Neural cell (in vitro differentiated cells): ENCODE measurements around the gene AEN.

Experiments
- CTCF ChIP-seq: fragments of 450-650 bp; IDR thresholded peaks from 2 replicates; pipeline ENCODE4 v1.5.1; 2014; ENCODE audit warnings: antibody characterized with exemption, mild to moderate bottlenecking, moderate library complexity; ENCODE audit not compliant: poor library complexity, severe bottlenecking
- EP300 ChIP-seq: fragments of 450-650 bp; conservative IDR thresholded peaks from 2 replicates; pipeline ENCODE4 v1.6.1; 2014; ENCODE audit warnings: antibody characterized with exemption, mild to moderate bottlenecking, moderate library complexity; ENCODE audit not compliant: poor library complexity, severe bottlenecking
- EZH2 ChIP-seq: fragments of 200-600, 300-800 bp; shearing (Covaris generic), sonication (generic); IDR thresholded peaks from 2 replicates; pipeline ENCODE4 v1.6.1; 2014; ENCODE audit warnings: antibody characterized with exemption, low read length, borderline replicate concordance, mild to moderate bottlenecking; ENCODE audit not compliant: insufficient read depth, poor library complexity, severe bottlenecking
- MXI1 ChIP-seq: fragments of 450-650 bp; conservative IDR thresholded peaks from 2 replicates; pipeline ENCODE4 v1.6.1; 2014; ENCODE audit warnings: antibody characterized with exemption, mild to moderate bottlenecking; ENCODE audit not compliant: poor library complexity, severe bottlenecking
- POLR2AphosphoS5 ChIP-seq: IDR thresholded peaks from 2 replicates; pipeline ENCODE4 v1.6.1; 2012
- RAD21 ChIP-seq: fragments of 450-650 bp; conservative IDR thresholded peaks from 2 replicates; pipeline ENCODE4 v1.6.1; 2014; ENCODE audit warnings: antibody characterized with exemption, mild to moderate bottlenecking, moderate library complexity
- REST ChIP-seq: IDR thresholded peaks from 2 replicates; pipeline ENCODE4 v1.6.1; 2012; ENCODE audit warnings: borderline replicate concordance
- TAF1 ChIP-seq: IDR thresholded peaks from 2 replicates; pipeline ENCODE4 v1.6.1; 2012; ENCODE audit warnings: low read depth

DNA sequence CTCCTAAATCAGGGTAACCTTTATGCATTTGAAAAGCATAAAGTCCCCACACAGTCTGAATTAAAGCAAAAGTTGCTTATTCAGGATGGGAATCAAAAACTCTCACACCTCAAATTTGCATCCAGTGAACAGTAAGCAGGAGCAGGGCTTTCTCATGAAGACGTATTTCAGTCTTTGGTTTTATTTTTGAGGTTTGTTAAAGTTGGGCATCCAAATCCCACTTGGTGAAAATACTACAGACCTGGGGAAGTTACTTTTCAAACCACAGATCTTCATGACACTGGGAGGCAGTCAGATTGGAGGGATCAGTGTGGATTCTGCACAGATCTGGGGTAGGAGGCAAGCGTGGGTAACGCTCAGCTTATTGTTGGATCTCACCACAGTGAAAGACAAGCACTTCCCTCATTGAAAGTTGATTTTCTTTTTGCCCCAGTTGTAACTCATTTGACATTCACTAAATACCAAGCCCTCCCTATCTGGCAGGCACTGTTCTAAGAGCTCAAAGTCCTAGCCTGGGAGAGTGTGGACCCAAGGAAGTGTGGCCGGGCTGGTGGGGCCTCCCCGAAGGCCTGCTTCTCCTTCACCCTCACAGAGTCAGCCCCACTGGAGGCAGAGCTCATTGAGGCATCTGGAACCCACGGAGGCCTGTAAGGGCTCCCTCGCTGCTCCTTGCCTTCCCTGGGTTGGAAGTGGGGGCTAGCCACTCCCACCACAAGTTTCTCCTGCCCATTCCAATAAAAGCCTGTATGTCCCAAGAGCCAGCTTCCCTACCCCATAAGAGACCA, 16.9 kb downstream of the AEN start:
- TF ChIP-seq CTCF (no peak), POLR2AphosphoS5 (no peak), EZH2 (no peak), REST (no peak), EP300 (no peak), TAF1 (no peak), RAD21 (no peak), MXI1 (no peak)
